LoVo (cell line): Measurements from ENCODE around the gene C16orf95.

Experiments used
- DNase-seq: peaks from one replicate; pipeline ENCODE4 v3.0.0-alpha.2; 2016; ENCODE audit warnings: low spot score

C16orf95 gene

GRCh38 chr16:87331241-87331801 is 14.1 kb upstream of the C16orf95 start:
- DNase-seq, result no peak

GRCh38 chr16:87330646-87331045 is 13.5 kb upstream of the C16orf95 start:
- DNase-seq, result no peak

GRCh38 chr16:87330257-87330624 is 13.0 kb upstream of the C16orf95 start:
- no peak for DNase-seq

GRCh38 chr16:87329436-87330256 is 12.5 kb upstream of the C16orf95 start:
- no peak for DNase-seq

- DNase-seq, result no peak
These were observed 11.7 kb upstream of the C16orf95 start for GRCh38 chr16:87328846-87329245.

GRCh38 chr16:87327798-87328495 is 10.8 kb upstream of the C16orf95 start:
- DNase-seq, result no peak

GRCh38 chr16:87326151-87326571 is 9.0 kb upstream of the C16orf95 start:
- no peak for DNase-seq

- DNase-seq, result no peak
These were observed 8.2 kb upstream of the C16orf95 start for GRCh38 chr16:87325423-87325858.

- DNase-seq, result peak; percentile 7
These were observed 7.5 kb upstream of the C16orf95 start for GRCh38 chr16:87324411-87325275.

GRCh38 chr16:87323727-87324410 is 6.7 kb upstream of the C16orf95 start:
- no peak for DNase-seq

- DNase-seq, result no peak
These were observed 5.9 kb upstream of the C16orf95 start for GRCh38 chr16:87322833-87323726.

- no peak for DNase-seq
These were observed 5.2 kb upstream of the C16orf95 start for GRCh38 chr16:87322360-87322759.

GRCh38 chr16:87321336-87322107 is 4.3 kb upstream of the C16orf95 start:
- no peak for DNase-seq

GRCh38 chr16:87320510-87321227 is 3.5 kb upstream of the C16orf95 start:
- DNase-seq, result no peak

- no peak for DNase-seq
These were observed 2.9 kb upstream of the C16orf95 start for GRCh38 chr16:87319997-87320491.

GRCh38 chr16:87319011-87319410 is 1.8 kb upstream of the C16orf95 start:
- DNase-seq, result no peak

GRCh38 chr16:87317750-87318644 is 805 bp upstream of the C16orf95 start:
- DNase-seq, result peak; percentile 39

- DNase-seq, result no peak
These were observed 706 bp downstream of the C16orf95 start for GRCh38 chr16:87316450-87316922.
